Measurements from ENCODE around the gene RGS6.

The RGS6 gene

GRCh38 chr14:72333357-72333756 lies 401.1 kb downstream of the RGS6 start:
- no peak for DNase-seq

- DNase-seq: no peak
These were observed 404.2 kb downstream of the RGS6 start for GRCh38 chr14:72336311-72336980.

- DNase-seq: no peak
These were observed 409.0 kb downstream of the RGS6 start for GRCh38 chr14:72341237-72341636.

GRCh38 chr14:72341686-72342085 lies 409.5 kb downstream of the RGS6 start:
- DNase-seq: no peak

GRCh38 chr14:72347118-72347517 lies 414.9 kb downstream of the RGS6 start:
- no peak for DNase-seq

GRCh38 chr14:72350215-72350614 lies 418.0 kb downstream of the RGS6 start:
- no peak for DNase-seq

GRCh38 chr14:72352012-72352411 lies 419.8 kb downstream of the RGS6 start:
- no peak for DNase-seq

GRCh38 chr14:72366619-72367018 lies 434.4 kb downstream of the RGS6 start:
- DNase-seq: no peak

- DNase-seq: no peak
These were observed 436.9 kb downstream of the RGS6 start for GRCh38 chr14:72369106-72369505.

GRCh38 chr14:72377016-72377415 lies 444.8 kb downstream of the RGS6 start:
- no peak for DNase-seq

- no peak for DNase-seq
These were observed 448.2 kb downstream of the RGS6 start for GRCh38 chr14:72380456-72380855.

GRCh38 chr14:72383865-72384264 lies 451.6 kb downstream of the RGS6 start:
- no peak for DNase-seq

- no peak for DNase-seq
These were observed 455.5 kb downstream of the RGS6 start for GRCh38 chr14:72387726-72388125.

GRCh38 chr14:72389200-72389599 lies 457.0 kb downstream of the RGS6 start:
- no peak for DNase-seq

- DNase-seq: no peak
These were observed 468.9 kb downstream of the RGS6 start for GRCh38 chr14:72401101-72401625.

- no peak for DNase-seq
These were observed 469.6 kb downstream of the RGS6 start for GRCh38 chr14:72401632-72402376.

GRCh38 chr14:72402377-72402772 lies 470.1 kb downstream of the RGS6 start:
- DNase-seq: no peak

GRCh38 chr14:72404106-72404774 lies 472.0 kb downstream of the RGS6 start:
- no peak for DNase-seq

- DNase-seq: no peak
These were observed 472.8 kb downstream of the RGS6 start for GRCh38 chr14:72404998-72405397.

- DNase-seq: no peak
These were observed 475.8 kb downstream of the RGS6 start for GRCh38 chr14:72408020-72408419.

- DNase-seq: no peak
These were observed 476.8 kb downstream of the RGS6 start for GRCh38 chr14:72409047-72409446.

GRCh38 chr14:72416081-72416849 lies 484.0 kb downstream of the RGS6 start:
- DNase-seq: no peak

- DNase-seq: no peak
These were observed 484.7 kb downstream of the RGS6 start for GRCh38 chr14:72416892-72417291.
